ENCODE data around the gene PPP1R16B. TPM values are rescaled to one million over a fixed set of nuclear protein-coding genes. Genes with fewer than 3 reads are reported as not detected.

The PPP1R16B gene
- 19.6 TPM for total RNA-seq

GRCh38 chr20:38805502-38805957, at the start of gene PPP1R16B:
Gene PPP1R16B, plus strand, starts transcription at chr20:38805697. Its CDS starts 30,229 bp downstream, at chr20:38835926.

GRCh38 chr20:38926142-38926933, 120.8 kb downstream of the PPP1R16B start, which contains the start of gene FAM83D:
Gene FAM83D, plus strand, starts transcription at chr20:38926417. Its CDS starts 26 bp downstream, at chr20:38926443.

GRCh38 chr20:38962044-38962927, 156.8 kb downstream of the PPP1R16B start, which contains the start of gene DHX35:
Gene DHX35, plus strand, starts transcription at chr20:38962344. Its CDS starts 24 bp downstream, at chr20:38962368.

Small RNA genes within 50 kb of the gene (small RNA-seq; reads per million reads assigned to genes)
- not detected for gene AL023803.1

Other genes starting within 250 kb of the PPP1R16B start
- not detected for gene ADIG, start 224.5 kb upstream of the PPP1R16B start, total RNA-seq
- gene ARHGAP40, start 203.9 kb upstream of the PPP1R16B start, total RNA-seq = not detected
- 34.4 TPM for gene SLC32A1, start 81.2 kb upstream of the PPP1R16B start, total RNA-seq
- 9.0 TPM for gene ACTR5, start 57.2 kb upstream of the PPP1R16B start, total RNA-seq
- 4.8 TPM for gene FAM83D, start 120.7 kb downstream of the PPP1R16B start, total RNA-seq
- gene DHX35, start 156.6 kb downstream of the PPP1R16B start, total RNA-seq = 16.8 TPM

Data from diencephalon (tissue), 1 donor.